ENCODE results near the gene CCNL2. TPM values are rescaled to one million over a fixed set of nuclear protein-coding genes. Genes with fewer than 3 reads are reported as not detected.

CCNL2 gene
- total and polyA plus RNA-seq, 2 of the 13 experiments (the other 11 are each of a cell fraction or from before 2014, with no cell fraction given) = 105 to 340 TPM

DNA sequence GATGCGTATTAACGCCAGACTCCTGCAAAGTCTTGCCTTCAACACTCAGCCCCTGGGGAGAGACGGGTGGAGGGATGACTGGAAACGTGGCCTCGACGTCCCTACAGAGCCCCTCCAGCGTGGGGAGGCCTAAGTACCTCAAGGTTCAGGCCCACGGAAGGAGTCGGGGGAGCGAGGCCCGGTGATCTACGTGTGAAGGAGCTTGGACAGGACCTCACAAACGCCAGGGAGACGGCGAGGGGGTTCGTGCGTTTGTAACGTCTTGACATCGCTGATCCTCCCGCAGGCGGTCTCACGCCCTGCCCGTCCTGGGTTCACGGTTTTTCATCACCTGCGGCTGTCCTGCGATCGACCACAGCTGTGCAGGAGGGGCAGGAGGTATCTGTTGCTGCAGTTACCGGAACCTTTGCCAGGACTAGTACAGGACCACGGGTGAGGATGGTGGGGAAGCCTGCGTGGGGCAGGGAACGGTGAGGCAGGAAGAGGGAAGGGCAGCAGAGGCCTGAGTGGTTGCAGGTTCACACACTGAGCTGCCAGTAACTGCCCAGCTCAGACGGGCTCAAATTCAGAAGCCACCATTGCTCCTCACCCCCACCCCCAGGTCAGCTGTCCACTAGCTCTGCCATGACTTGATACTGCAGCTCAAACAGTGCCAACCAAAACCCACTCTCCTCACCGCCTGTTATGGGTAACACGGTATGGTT is 889 bp upstream of the CCNL2 start (continued):
- no peak for TF ChIP-seq ZC3H13 (CRISPR knock-in tag; IDR thresholded peaks at IDR 0.05)
- TF ChIP-seq, protein P1, sequence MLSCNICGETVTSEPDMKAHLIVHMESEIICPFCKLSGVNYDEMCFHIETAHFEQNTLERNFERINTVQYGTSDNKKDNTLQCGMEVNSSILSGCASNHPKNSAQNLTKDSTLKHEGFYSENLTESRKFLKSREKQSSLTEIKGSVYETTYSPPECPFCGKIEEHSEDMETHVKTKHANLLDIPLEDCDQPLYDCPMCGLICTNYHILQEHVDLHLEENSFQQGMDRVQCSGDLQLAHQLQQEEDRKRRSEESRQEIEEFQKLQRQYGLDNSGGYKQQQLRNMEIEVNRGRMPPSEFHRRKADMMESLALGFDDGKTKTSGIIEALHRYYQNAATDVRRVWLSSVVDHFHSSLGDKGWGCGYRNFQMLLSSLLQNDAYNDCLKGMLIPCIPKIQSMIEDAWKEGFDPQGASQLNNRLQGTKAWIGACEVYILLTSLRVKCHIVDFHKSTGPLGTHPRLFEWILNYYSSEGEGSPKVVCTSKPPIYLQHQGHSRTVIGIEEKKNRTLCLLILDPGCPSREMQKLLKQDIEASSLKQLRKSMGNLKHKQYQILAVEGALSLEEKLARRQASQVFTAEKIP (CRISPR knock-in tag; IDR thresholded peaks at IDR 0.05; ENCODE audit: borderline replicate concordance) = no peak
- no peak for TF ChIP-seq ZNF143 (CRISPR knock-in tag; IDR thresholded peaks at IDR 0.05)
- no peak for TF ChIP-seq MYC (CRISPR knock-in tag; IDR thresholded peaks at IDR 0.05; ENCODE audit: borderline replicate concordance)
- no peak for TF ChIP-seq ZSCAN29 (CRISPR knock-in tag; conservative IDR thresholded peaks at IDR 0.05)
- no peak for TF ChIP-seq GABPA (IDR thresholded peaks at IDR 0.05; ENCODE audit: low read depth, low read length)
- no peak for TF ChIP-seq GABPA (CRISPR knock-in tag; IDR thresholded peaks at IDR 0.05; ENCODE audit: low read depth)
- no peak for TF ChIP-seq WIZ (CRISPR knock-in tag; IDR thresholded peaks at IDR 0.05)
- no peak for TF ChIP-seq KAT8 (CRISPR knock-in tag; IDR thresholded peaks at IDR 0.05)
- TF ChIP-seq ZNF792 (CRISPR knock-in tag; IDR thresholded peaks at IDR 0.05) = no peak
- TF ChIP-seq ZNF75D (CRISPR knock-in tag; IDR thresholded peaks at IDR 0.05; ENCODE audit: borderline replicate concordance) = 0 out of 2 replicates have a peak, but pooled peaks have one; percentile 60
- no peak for TF ChIP-seq HDAC2 (CRISPR knock-in tag; IDR thresholded peaks at IDR 0.05)
- TF ChIP-seq SIX1 (CRISPR knock-in tag; IDR thresholded peaks at IDR 0.05; ENCODE audit: borderline replicate concordance) = no peak
- TF ChIP-seq ZNF83 (CRISPR knock-in tag; IDR thresholded peaks at IDR 0.05; ENCODE audit: borderline replicate concordance) = no peak
- no peak for TF ChIP-seq SRF (IDR thresholded peaks at IDR 0.05; ENCODE audit: low read depth, low read length)
- no peak for TF ChIP-seq ZFP36L1 (CRISPR knock-in tag; IDR thresholded peaks at IDR 0.05)
- no peak for TF ChIP-seq TCF12 (IDR thresholded peaks at IDR 0.05)
- TF ChIP-seq TCF12 (CRISPR knock-in tag; IDR thresholded peaks at IDR 0.05) = no peak
- TF ChIP-seq ZNF441 (CRISPR knock-in tag; IDR thresholded peaks at IDR 0.05; ENCODE audit: borderline replicate concordance) = no peak
- TF ChIP-seq, protein P2, sequence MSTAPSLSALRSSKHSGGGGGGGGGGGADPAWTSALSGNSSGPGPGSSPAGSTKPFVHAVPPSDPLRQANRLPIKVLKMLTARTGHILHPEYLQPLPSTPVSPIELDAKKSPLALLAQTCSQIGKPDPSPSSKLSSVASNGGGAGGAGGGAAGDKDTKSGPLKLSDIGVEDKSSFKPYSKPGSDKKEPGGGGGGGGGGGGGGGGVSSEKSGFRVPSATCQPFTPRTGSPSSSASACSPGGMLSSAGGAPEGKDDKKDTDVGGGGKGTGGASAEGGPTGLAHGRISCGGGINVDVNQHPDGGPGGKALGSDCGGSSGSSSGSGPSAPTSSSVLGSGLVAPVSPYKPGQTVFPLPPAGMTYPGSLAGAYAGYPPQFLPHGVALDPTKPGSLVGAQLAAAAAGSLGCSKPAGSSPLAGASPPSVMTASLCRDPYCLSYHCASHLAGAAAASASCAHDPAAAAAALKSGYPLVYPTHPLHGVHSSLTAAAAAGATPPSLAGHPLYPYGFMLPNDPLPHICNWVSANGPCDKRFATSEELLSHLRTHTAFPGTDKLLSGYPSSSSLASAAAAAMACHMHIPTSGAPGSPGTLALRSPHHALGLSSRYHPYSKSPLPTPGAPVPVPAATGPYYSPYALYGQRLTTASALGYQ (CRISPR knock-in tag; IDR thresholded peaks at IDR 0.05) = no peak
- TF ChIP-seq, protein P3, sequence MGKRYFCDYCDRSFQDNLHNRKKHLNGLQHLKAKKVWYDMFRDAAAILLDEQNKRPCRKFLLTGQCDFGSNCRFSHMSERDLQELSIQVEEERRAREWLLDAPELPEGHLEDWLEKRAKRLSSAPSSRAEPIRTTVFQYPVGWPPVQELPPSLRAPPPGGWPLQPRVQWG (CRISPR knock-in tag; IDR thresholded peaks at IDR 0.05; ENCODE audit: borderline replicate concordance, low read depth) = no peak
- no peak for TF ChIP-seq EEA1 (CRISPR knock-in tag; IDR thresholded peaks at IDR 0.05; ENCODE audit: borderline replicate concordance)
- no peak for TF ChIP-seq HNRNPH1 (optimal IDR thresholded peaks at IDR 0.05; ENCODE audit: low read depth, low read length)
- TF ChIP-seq, protein P4, sequence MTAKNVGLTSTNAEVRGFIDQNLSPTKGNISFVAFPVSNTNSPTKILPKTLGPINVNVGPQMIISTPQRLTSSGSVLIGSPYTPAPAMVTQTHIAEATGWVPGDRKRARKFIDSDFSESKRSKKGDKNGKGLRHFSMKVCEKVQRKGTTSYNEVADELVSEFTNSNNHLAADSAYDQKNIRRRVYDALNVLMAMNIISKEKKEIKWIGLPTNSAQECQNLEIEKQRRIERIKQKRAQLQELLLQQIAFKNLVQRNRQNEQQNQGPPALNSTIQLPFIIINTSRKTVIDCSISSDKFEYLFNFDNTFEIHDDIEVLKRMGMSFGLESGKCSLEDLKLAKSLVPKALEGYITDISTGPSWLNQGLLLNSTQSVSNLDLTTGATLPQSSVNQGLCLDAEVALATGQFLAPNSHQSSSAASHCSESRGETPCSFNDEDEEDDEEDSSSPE (CRISPR knock-in tag; IDR thresholded peaks at IDR 0.05) = no peak
- TF ChIP-seq, protein P5, sequence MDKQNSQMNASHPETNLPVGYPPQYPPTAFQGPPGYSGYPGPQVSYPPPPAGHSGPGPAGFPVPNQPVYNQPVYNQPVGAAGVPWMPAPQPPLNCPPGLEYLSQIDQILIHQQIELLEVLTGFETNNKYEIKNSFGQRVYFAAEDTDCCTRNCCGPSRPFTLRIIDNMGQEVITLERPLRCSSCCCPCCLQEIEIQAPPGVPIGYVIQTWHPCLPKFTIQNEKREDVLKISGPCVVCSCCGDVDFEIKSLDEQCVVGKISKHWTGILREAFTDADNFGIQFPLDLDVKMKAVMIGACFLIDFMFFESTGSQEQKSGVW (CRISPR knock-in tag; IDR thresholded peaks at IDR 0.05; ENCODE audit: borderline replicate concordance) = no peak
- no peak for TF ChIP-seq KDM3A (CRISPR knock-in tag; IDR thresholded peaks at IDR 0.05; ENCODE audit: low read depth)
- no peak for TF ChIP-seq TOE1 (CRISPR knock-in tag; IDR thresholded peaks at IDR 0.05)
